Activated CD4-positive, alpha-beta T cell treated with anti-CD3 and anti-CD28 coated beads, Interleukin-2, amount 50 U/mL, for 24 hours (primary cell): ENCODE data around the gene LCN9.
"Not testable (repeated sequence)": the region's sequence is repeated elsewhere in the genome, so short reads cannot be mapped to it uniquely, and the experiment has no call there.

Experiments
- DNase-seq, 2 donors: peaks; one replicate each; pipeline ENCODE4 v3.0.0-alpha.2; 2020; ENCODE audit warnings: low read depth in 1 of 2, low spot score in 1 of 2

LCN9 gene

GRCh38 chr9:135670721-135671590 lies 7.8 kb downstream of the LCN9 start:
- no peak for DNase-seq

GRCh38 chr9:135671591-135672041 lies 8.5 kb downstream of the LCN9 start:
- DNase-seq: no peak

- DNase-seq: not testable (repeated sequence)
Measured at GRCh38 chr9:135672786-135673185, 9.7 kb downstream of the LCN9 start.

- DNase-seq: no peak
Measured at GRCh38 chr9:135673941-135674340, 10.8 kb downstream of the LCN9 start.

- no peak for DNase-seq
Measured at GRCh38 chr9:135674977-135675376, 11.9 kb downstream of the LCN9 start.

- no peak for DNase-seq
Measured at GRCh38 chr9:135676891-135677290, 13.8 kb downstream of the LCN9 start.

GRCh38 chr9:135677641-135678168 lies 14.6 kb downstream of the LCN9 start:
- no peak for DNase-seq

- DNase-seq: no peak
Measured at GRCh38 chr9:135678236-135679017, 15.3 kb downstream of the LCN9 start.

GRCh38 chr9:135680056-135680455 lies 16.9 kb downstream of the LCN9 start:
- DNase-seq: no peak

- DNase-seq: no peak
Measured at GRCh38 chr9:135681161-135681560, 18.1 kb downstream of the LCN9 start.

- DNase-seq: no peak
Measured at GRCh38 chr9:135683401-135684034, 20.4 kb downstream of the LCN9 start.

GRCh38 chr9:135684691-135685090 lies 21.6 kb downstream of the LCN9 start:
- no peak for DNase-seq

- DNase-seq: no peak
Measured at GRCh38 chr9:135687216-135687615, 24.1 kb downstream of the LCN9 start.

GRCh38 chr9:135689011-135689410 lies 25.9 kb downstream of the LCN9 start:
- no peak for DNase-seq

GRCh38 chr9:135690836-135691570 lies 27.9 kb downstream of the LCN9 start:
- DNase-seq: no peak

- no peak for DNase-seq
Measured at GRCh38 chr9:135692410-135692809, 29.3 kb downstream of the LCN9 start.

- DNase-seq: no peak
Measured at GRCh38 chr9:135693265-135693664, 30.2 kb downstream of the LCN9 start.

GRCh38 chr9:135693771-135694170 lies 30.7 kb downstream of the LCN9 start:
- no peak for DNase-seq

- DNase-seq: no peak
Measured at GRCh38 chr9:135694414-135694813, 31.3 kb downstream of the LCN9 start.

- DNase-seq: no peak
Measured at GRCh38 chr9:135695036-135695435, 31.9 kb downstream of the LCN9 start.

GRCh38 chr9:135695642-135696041 lies 32.5 kb downstream of the LCN9 start:
- no peak for DNase-seq
